ENCODE data around the gene OAS2. TPM values are rescaled to one million over a fixed set of nuclear protein-coding genes. Genes with fewer than 3 reads are reported as not detected.
A peak's percentile ranks its signal among the peaks of the same experiment; 100 is the strongest.
"Not testable (repeated sequence)": the region's sequence is repeated elsewhere in the genome, so short reads cannot be mapped to it uniquely, and the experiment has no call there.

Gene OAS2
- total RNA-seq, 3 donors from 2014 or later = 27.8 to 36.0 (median 34.9) TPM

- no peak for ATAC-seq
- H3K4me3 Mint-ChIP-seq = no peak overlapping the region
- peaks cover 21% of the 10 kb centered on the region for H3K9me3 Mint-ChIP-seq
- H3K4me1 Mint-ChIP-seq (ENCODE audit: low read depth) = peaks cover 80% of the 10 kb centered on the region
- peaks cover 74% of the 10 kb centered on the region for H3K36me3 Mint-ChIP-seq (ENCODE audit: insufficient read depth)
- DNase-seq = no peak
- no peaks in the 10 kb centered on the region for H3K27me3 Mint-ChIP-seq (ENCODE audit: low read depth)
These were observed 8.0 kb downstream of the OAS2 start for GRCh38 chr12:112986291-112986800.

- DNase-seq (no peak), ATAC-seq (no peak)
- Mint-ChIP-seq H3K36me3 (ENCODE audit: insufficient read depth) (peaks cover 72% of the 10 kb centered on the region), H3K4me3 (no peak overlapping the region), H3K4me1 (ENCODE audit: low read depth) (peaks cover 68% of the 10 kb centered on the region), H3K27me3 (ENCODE audit: low read depth) (no peaks in the 10 kb centered on the region), H3K9me3 (peaks cover 18% of the 10 kb centered on the region)
These were observed 9.2 kb downstream of the OAS2 start for GRCh38 chr12:112987561-112987960.

GRCh38 chr12:112988224-112988623, 9.9 kb downstream of the OAS2 start:
- peak; percentile 72 to 81 for ATAC-seq
- no peak for DNase-seq
- H3K27me3 Mint-ChIP-seq (ENCODE audit: low read depth) = no peaks in the 10 kb centered on the region
- H3K4me3 Mint-ChIP-seq = no peak overlapping the region
- H3K36me3 Mint-ChIP-seq (ENCODE audit: insufficient read depth) = peaks cover 72% of the 10 kb centered on the region
- peaks cover 61% of the 10 kb centered on the region for H3K4me1 Mint-ChIP-seq (ENCODE audit: low read depth)
- peaks cover 17% of the 10 kb centered on the region for H3K9me3 Mint-ChIP-seq

- DNase-seq; H3K4me3 Mint-ChIP-seq; H3K27me3 Mint-ChIP-seq (ENCODE audit: low read depth); ATAC-seq: not testable (repeated sequence)
- Mint-ChIP-seq H3K9me3 (peaks cover 17% of the 10 kb centered on the region), H3K36me3 (ENCODE audit: insufficient read depth) (peaks cover 69% of the 10 kb centered on the region), H3K4me1 (ENCODE audit: low read depth) (peaks cover 56% of the 10 kb centered on the region)
These were observed 10.6 kb downstream of the OAS2 start for GRCh38 chr12:112988823-112989385.

GRCh38 chr12:112989806-112990205, 11.5 kb downstream of the OAS2 start:
- Mint-ChIP-seq H3K27me3 (ENCODE audit: low read depth) (no peaks in the 10 kb centered on the region), H3K9me3 (peaks cover 10% of the 10 kb centered on the region), H3K36me3 (ENCODE audit: insufficient read depth) (peaks cover 66% of the 10 kb centered on the region), H3K4me1 (ENCODE audit: low read depth) (peaks cover 50% of the 10 kb centered on the region), H3K4me3 (no peak overlapping the region)
- DNase-seq = no peak
- ATAC-seq = no peak

GRCh38 chr12:112992541-112993398, 14.5 kb downstream of the OAS2 start:
- H3K4me3 Mint-ChIP-seq = no peak overlapping the region
- peak in 1 of 2 donors; percentile 58 for ATAC-seq
- H3K9me3 Mint-ChIP-seq = peaks cover 4% of the 10 kb centered on the region
- peaks cover 24% of the 10 kb centered on the region for H3K4me1 Mint-ChIP-seq (ENCODE audit: low read depth)
- peaks cover 71% of the 10 kb centered on the region for H3K36me3 Mint-ChIP-seq (ENCODE audit: insufficient read depth)
- DNase-seq = peak; percentile 30
- no peaks in the 10 kb centered on the region for H3K27me3 Mint-ChIP-seq (ENCODE audit: low read depth)

GRCh38 chr12:112995008-112995407, 16.7 kb downstream of the OAS2 start:
- no peak for ATAC-seq

GRCh38 chr12:112996501-112996900, 18.2 kb downstream of the OAS2 start:
- H3K4me3 Mint-ChIP-seq = no peak overlapping the region
- no peak for DNase-seq
- H3K27me3 Mint-ChIP-seq (ENCODE audit: low read depth) = no peaks in the 10 kb centered on the region
- H3K4me1 Mint-ChIP-seq (ENCODE audit: low read depth) = peaks cover 1% of the 10 kb centered on the region
- peaks cover 4% of the 10 kb centered on the region for H3K9me3 Mint-ChIP-seq
- no peak for ATAC-seq
- H3K36me3 Mint-ChIP-seq (ENCODE audit: insufficient read depth) = peaks cover 66% of the 10 kb centered on the region

More at GRCh38 chr12:112995008-112995407, 16.7 kb downstream of the OAS2 start:
- DNase-seq = no peak
- Mint-ChIP-seq H3K27me3 (ENCODE audit: low read depth) (no peaks in the 10 kb centered on the region), H3K36me3 (ENCODE audit: insufficient read depth) (peaks cover 68% of the 10 kb centered on the region), H3K4me1 (ENCODE audit: low read depth) (peaks cover 4% of the 10 kb centered on the region), H3K9me3 (peaks cover 4% of the 10 kb centered on the region), H3K4me3 (no peak overlapping the region)

- DNase-seq = no peak
- H3K27me3 Mint-ChIP-seq (ENCODE audit: low read depth) = no peaks in the 10 kb centered on the region
- peaks cover 1% of the 10 kb centered on the region for H3K4me1 Mint-ChIP-seq (ENCODE audit: low read depth)
- ATAC-seq = no peak
- no peaks in the 10 kb centered on the region for H3K9me3 Mint-ChIP-seq
- H3K4me3 Mint-ChIP-seq = no peak overlapping the region
- H3K36me3 Mint-ChIP-seq (ENCODE audit: insufficient read depth) = peaks cover 62% of the 10 kb centered on the region
These were observed 19.2 kb downstream of the OAS2 start for GRCh38 chr12:112997506-112997905.

GRCh38 chr12:112998987-112999767, 20.9 kb downstream of the OAS2 start:
- ATAC-seq = no peak
- H3K4me3 Mint-ChIP-seq = no peak overlapping the region
- H3K36me3 Mint-ChIP-seq (ENCODE audit: insufficient read depth) = peaks cover 61% of the 10 kb centered on the region
- no peaks in the 10 kb centered on the region for H3K4me1 Mint-ChIP-seq (ENCODE audit: low read depth)
- no peak for DNase-seq
- H3K27me3 Mint-ChIP-seq (ENCODE audit: low read depth) = no peaks in the 10 kb centered on the region
- no peaks in the 10 kb centered on the region for H3K9me3 Mint-ChIP-seq

- no peaks in the 10 kb centered on the region for H3K9me3 Mint-ChIP-seq
- no peaks in the 10 kb centered on the region for H3K27me3 Mint-ChIP-seq (ENCODE audit: low read depth)
- no peak overlapping the region for H3K4me3 Mint-ChIP-seq
- no peaks in the 10 kb centered on the region for H3K4me1 Mint-ChIP-seq (ENCODE audit: low read depth)
- peaks cover 61% of the 10 kb centered on the region for H3K36me3 Mint-ChIP-seq (ENCODE audit: insufficient read depth)
- ATAC-seq = no peak
- no peak for DNase-seq
These were observed 22.1 kb downstream of the OAS2 start for GRCh38 chr12:113000433-113000832.

GRCh38 chr12:113002155-113002554, 23.8 kb downstream of the OAS2 start:
- ATAC-seq (no peak), DNase-seq (no peak)
- H3K4me3 Mint-ChIP-seq = no peak overlapping the region
- no peaks in the 10 kb centered on the region for H3K27me3 Mint-ChIP-seq (ENCODE audit: low read depth)
- no peaks in the 10 kb centered on the region for H3K4me1 Mint-ChIP-seq (ENCODE audit: low read depth)
- no peaks in the 10 kb centered on the region for H3K9me3 Mint-ChIP-seq
- H3K36me3 Mint-ChIP-seq (ENCODE audit: insufficient read depth) = peaks cover 61% of the 10 kb centered on the region

- H3K36me3 Mint-ChIP-seq (ENCODE audit: insufficient read depth) = peaks cover 57% of the 10 kb centered on the region
- H3K27me3 Mint-ChIP-seq (ENCODE audit: low read depth) = no peaks in the 10 kb centered on the region
- ATAC-seq (no peak), DNase-seq (no peak)
- no peaks in the 10 kb centered on the region for H3K4me1 Mint-ChIP-seq (ENCODE audit: low read depth)
- H3K9me3 Mint-ChIP-seq = no peaks in the 10 kb centered on the region
- H3K4me3 Mint-ChIP-seq = no peak overlapping the region
These were observed 24.4 kb downstream of the OAS2 start for GRCh38 chr12:113002676-113003075.

GRCh38 chr12:113003636-113004035, 25.3 kb downstream of the OAS2 start:
- no peaks in the 10 kb centered on the region for H3K4me1 Mint-ChIP-seq (ENCODE audit: low read depth)
- H3K36me3 Mint-ChIP-seq (ENCODE audit: insufficient read depth) = peaks cover 54% of the 10 kb centered on the region
- H3K27me3 Mint-ChIP-seq (ENCODE audit: low read depth) = no peaks in the 10 kb centered on the region
- H3K4me3 Mint-ChIP-seq = no peak overlapping the region
- no peaks in the 10 kb centered on the region for H3K9me3 Mint-ChIP-seq
- ATAC-seq (no peak), DNase-seq (no peak)

All from activated T-cell treated with anti-CD3 and anti-CD28 coated beads, Interleukin-2, amount 50 U/mL, for 4 hours (primary cell).